T follicular helper cell (primary cell): ENCODE measurements around the gene KCTD14.
"Not testable (repeated sequence)": the region's sequence is repeated elsewhere in the genome, so short reads cannot be mapped to it uniquely, and the experiment has no call there.

Experiments
- DNase-seq: peaks from one replicate; pipeline ENCODE4 v3.0.0-alpha.2; 2020; ENCODE audit warnings: low read depth
- total RNA-seq, 2 experiments: gene quantifications; one replicate each; lab custom pipeline; 2026; lab: John Stamatoyannopoulos, UW

The KCTD14 gene, protein sequence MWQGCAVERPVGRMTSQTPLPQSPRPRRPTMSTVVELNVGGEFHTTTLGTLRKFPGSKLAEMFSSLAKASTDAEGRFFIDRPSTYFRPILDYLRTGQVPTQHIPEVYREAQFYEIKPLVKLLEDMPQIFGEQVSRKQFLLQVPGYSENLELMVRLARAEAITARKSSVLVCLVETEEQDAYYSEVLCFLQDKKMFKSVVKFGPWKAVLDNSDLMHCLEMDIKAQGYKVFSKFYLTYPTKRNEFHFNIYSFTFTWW
- 0.04 to 0.12 reads per million in 2 experiments for total RNA-seq

DNA sequence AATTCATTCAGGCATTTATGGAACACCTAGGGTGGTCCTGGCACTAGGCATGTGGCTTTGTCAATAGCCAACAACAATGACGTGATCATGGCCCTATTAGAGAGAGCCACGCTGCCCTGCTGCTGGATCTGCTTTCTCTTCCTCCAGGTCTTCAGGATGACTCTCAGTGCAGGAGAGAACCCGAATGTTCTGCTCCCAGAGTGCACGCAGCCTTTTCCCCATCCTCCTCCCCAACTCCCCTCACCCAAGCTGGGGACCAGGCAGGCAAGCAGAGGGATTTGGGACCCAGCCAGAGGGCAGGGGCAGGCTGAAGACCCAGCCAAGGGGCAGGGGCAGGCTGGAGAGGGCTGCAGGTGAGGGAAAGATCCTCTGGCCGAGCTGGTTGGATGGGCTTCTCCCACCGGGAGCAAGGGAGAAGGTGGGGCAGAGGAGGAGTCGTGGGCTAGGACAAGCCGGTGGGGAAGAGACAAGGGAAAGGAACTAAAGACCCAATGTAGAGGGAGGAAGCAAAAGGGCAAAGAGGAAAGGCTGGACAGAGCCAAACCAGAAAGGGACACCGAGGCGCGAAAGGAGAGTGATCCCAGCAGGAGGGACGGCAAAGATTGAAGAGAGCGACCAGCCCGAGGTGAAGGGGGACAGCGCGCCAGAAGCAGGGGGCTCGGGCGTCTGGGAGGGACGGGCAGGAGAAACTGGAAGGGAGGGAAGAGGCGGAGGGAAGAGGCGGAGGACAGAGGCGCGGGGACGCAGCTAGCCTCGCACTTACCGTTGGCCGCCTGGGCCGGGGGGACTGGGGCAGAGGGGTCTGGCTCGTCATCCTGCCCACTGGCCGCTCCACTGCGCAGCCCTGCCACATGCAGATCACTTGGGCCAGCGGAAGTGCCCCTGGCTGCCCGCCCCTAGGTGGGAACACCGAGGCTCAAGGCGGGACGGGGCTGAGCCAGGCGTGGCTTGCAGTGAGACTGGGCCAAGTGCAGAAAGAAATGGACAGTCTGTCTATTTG is at the start of gene KCTD14:
Gene KCTD14 (minus strand): TSS at position 880 of the 1,000 bp plus-strand sequence. CDS start 27 bp downstream, at position 853.
- DNase-seq = no peak

DNA sequence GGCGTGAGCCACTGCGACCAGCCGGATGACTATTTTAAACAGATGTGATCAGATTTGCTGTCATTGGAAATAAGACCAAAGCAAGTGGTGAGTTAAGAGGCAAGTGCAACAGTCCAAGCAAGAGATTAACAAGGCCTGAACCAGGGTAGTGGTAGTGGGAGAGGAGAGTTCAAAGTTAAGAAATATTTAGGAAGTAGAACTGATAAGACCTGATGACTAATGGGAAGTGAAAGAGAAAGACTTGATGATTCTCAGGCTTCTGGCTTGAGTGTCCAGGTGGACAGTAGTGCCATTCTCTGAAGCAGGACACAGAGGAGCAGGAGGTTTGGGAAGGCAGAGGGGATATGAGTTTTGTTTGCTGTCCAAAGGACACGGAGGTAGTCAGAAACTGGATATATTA is 49.4 kb upstream of the KCTD14 start:
- no peak for DNase-seq

DNA sequence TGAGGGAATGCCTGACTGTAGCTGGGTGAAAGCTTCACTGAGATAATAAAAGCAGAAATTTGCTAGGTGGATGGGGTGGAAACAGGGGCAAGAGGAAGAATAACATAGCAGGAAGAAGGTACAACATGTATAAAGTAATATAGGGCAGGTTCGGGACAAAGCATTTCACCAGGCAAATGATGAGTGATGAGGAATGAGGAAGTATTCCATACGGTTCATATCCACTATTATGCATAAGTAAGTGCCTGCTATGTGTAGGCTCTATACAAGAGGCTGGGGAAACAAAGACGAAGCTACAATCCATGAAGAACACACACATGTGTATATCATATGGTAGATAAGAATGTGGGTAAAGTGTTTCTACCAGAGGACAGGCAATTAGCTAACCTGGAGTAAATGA is 48.6 kb upstream of the KCTD14 start:
- DNase-seq = no peak

DNA sequence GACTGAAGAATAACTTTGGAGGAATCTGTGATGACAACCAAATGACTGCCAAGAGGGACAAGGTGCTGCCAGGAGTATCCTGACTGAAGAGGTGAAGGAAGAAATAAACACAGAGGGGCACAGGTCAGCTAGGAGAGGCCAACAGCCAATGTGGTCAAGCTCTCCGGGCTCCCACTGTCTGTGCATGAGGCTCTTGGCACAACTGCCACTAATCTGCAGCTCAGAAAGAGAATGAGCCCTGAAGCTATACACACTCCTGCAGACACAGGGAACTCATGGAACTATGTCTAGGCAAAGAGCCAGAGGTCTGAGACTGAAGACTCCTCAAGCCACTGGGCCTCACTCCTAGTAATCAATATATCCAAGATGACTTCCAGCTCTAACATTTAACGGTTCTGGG is 47.5 kb upstream of the KCTD14 start:
- no peak for DNase-seq

DNA sequence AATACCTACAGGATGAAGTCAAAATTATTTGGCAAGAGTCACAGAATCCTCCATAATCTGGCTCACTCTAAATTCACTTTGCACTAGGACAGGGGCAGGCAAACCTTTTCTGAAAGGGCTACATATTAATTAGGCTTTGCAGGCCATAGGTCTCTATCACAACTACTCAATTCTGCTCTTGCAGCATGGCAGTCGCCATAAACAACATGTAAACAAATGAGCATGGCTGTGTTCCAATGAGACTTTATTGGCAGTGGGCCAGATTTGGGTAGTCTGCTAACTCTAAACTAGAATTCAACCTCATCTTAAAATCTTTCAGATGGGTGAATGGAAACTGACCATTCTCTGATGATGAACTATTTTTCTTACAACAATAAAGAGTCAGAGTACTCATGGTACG is 46.4 kb upstream of the KCTD14 start:
- DNase-seq = no peak

DNA sequence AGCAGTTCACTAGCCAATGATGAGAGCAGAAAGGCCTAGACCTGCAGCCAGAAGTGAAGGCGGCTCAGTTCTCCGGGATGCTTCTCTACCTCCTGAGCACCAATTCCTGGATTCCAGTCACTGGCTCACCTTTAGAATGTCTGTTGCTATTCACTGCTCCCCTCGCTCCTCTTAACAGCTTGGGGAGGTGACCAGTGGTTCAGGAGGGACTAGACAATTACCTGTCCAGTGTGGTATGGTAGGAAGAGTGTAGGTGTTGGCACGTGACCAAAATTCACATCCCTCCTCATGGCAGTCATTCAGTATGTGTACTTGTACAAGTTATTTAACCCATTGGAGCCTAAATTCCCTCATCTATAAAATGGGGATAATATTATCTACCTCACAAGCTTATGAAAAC is 44.6 kb upstream of the KCTD14 start:
- no peak for DNase-seq

DNA sequence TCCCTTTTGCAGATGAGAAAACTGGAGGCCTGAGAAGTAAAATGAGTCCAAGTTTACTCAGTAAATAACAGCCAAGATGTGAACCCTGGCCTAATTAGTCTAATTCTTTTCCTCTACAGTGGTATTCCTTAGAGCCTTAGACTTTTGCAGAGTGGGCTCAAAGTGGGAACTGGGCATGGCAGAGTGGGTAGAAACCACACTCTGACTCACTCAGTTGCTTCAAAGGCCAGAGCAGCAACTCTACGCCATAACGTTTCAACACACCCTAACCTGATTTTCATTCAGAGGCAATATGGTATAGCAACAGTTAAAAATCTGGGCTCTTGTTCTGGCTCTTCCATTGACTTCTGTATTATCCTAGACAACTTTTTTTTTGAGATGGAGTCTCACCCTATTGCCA is 43.4 kb upstream of the KCTD14 start:
- no peak for DNase-seq

DNA sequence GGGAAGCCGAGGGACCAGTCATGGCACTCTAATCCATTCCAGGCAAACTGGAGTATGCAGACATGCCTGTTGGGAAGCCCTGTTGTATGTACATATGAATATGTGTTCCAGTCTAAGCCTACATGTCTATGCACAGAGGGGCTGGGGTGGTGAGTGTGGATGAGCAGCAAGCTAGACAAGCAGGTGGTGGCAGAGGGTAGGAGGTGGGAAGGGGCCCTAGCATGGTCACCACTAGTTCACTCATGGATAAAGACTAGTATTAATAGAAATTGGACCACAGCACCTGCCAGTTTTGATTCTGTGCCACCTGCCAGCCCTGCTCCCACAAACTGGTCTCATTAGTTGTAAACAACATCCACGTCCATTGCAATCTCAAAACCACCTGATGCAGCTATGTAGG is 42.1 kb upstream of the KCTD14 start:
- no peak for DNase-seq

DNA sequence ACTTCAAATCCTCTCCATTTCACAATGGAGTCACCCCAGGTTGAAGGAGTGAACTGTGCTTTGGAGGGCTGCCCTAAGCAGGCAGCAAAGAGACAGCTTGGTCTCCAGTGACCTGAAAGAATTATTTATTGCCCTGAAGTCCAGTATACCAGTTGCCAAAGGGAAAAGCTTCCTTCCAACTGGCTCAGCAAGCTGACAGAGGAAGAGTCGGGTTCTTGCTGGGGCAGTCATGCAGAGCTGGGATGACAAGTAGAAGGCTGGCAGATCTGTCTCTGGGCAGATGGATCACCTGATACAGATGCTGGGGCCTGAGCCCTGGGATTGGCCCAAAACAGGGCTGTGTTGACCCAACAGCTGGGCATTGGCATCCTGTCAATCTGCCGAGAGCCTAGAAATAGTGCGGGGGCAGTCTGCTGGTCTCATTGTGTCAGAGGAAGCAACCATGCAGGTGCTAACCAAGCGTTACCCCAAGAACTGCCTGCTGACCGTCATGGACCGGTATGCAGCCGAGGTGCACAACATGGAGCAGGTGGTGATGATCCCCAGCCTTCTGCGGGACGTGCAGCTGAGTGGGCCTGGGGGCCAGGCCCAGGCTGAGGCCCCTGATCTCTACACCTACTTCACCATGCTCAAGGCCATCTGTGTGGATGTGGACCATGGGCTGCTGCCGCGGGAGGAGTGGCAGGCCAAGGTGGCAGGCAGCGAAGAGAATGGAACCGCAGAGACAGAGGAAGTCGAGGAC is 40.5 kb upstream of the KCTD14 start, which contains the start of gene THRSP:
Gene THRSP (plus strand): TSS at position 422 of the 742 bp plus-strand sequence. CDS start 21 bp downstream, at position 443.
- no peak for DNase-seq

DNA sequence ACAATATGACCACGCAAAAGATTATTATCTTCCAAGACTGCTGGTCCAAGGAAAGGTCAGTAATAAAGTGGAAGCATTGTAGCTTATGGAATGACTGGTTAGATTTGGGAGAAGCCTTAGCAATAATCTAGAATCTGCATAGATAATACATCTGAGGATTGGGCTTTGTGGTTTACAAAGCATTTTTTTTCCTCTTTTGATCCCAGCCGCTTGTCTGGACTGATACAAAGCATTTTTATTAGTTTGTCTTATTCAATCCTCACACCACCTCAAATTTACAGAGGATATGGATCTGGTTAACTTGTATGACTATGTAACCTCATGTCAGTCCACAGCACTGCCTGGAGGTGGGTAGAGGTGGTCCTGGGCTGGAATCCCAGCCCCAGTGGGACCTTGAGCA is 39.6 kb upstream of the KCTD14 start:
- no peak for DNase-seq

DNA sequence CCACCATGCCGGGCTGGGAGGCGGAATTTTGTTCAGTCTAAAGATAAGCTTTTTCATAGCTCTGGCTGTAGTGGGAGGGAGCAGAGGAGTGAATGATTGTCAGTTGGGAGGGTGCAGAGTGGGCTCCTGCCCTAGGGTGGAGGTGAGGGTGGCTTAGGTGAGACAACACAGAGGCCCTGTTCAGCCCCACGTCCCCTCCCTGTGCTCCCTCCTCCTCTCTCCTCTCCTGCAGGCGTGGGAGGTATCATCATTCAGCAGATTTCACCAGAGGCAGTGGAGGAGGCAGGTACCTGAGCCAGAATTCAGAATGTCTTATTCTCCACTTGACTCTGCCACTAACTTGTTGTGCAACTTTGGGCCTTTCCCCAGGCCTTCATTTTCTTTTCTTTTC is 38.8 kb upstream of the KCTD14 start:
- no peak for DNase-seq

DNA sequence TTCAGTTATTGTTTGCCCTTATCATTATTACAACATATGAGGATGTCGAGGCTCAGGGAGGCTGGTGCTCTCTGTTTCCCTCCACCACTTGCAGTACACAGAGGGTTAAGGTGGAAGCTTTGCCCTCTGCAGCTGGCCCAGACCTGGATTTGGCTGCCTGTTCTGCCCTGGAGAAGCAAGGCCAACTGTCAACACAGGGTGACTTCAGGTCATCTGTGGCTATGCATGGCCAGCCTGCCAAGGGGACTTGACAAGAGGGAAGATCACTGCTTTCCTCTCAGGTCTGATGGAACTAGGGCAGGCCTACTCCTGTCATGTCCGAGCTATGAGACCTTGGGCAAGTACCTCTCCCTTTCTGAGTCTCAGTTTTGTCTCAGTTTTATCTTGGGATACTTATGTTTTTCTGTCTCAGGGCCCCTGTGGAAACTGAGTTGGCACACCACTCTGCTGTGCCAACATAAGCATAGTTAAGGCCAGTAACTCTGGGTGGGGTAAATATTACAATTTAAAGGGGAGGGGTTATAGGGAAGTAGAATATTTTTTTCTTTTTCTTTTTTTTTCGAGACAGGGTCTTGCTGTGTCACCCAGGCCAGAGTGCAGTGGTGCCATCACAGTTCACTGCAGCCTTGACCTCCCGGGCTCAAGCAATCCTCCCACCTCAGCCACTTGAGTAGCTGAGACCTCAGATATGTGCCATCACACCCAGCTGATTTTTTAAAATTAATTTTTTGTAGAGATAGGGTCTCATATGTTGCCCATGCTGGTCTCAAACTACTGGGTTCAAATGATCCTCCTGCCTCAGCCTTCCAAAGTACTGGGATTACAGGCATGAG is 38.2 kb upstream of the KCTD14 start:
- DNase-seq = no peak

DNA sequence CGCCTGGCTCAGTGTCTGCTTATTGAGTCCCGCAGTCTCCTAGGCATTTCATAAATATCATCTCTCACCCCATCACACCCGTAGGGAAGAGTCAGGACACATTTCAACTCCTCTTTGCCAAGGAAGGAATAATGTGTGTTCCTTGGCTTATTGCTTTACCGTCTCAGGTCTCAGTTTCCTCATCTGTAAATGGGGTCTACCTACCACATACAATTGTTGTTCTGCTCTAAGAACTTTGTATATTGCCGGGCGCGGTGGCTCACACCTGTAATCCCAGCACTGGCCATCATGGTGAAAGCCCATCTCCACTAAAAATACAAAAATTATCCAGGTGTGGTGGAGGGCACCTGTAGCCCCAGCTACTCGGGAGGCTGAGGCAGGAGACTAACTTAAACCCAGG is 37.5 kb upstream of the KCTD14 start:
- DNase-seq = no peak

DNA sequence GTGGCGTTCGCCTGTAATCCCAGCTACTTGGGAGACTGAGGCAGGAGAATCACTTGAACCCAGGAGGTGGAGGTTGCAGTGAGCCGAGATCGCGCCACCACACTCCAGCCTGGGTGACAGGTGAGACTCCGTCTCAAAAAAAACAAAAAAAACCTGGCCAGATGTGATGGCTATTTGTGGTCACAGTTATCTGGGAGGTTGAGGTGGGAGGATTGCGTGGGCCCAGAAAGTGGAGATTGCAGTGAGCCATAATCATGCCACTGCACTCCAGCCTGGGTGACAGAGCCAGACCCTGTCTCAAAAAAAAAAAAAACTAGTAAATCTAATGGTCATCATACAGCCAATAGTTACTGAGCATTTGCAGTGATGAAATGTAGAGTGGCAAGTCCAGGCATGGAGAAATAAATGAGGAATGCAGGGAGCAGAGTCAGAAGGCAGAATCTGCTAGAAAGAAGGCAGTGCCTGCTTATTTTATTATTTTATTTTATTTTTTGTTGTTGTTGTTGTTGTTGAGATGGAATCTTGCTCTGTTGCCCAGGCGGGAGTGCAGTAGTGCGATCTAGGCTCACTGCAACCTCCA is 36.8 kb upstream of the KCTD14 start:
- not testable (repeated sequence) for DNase-seq

DNA sequence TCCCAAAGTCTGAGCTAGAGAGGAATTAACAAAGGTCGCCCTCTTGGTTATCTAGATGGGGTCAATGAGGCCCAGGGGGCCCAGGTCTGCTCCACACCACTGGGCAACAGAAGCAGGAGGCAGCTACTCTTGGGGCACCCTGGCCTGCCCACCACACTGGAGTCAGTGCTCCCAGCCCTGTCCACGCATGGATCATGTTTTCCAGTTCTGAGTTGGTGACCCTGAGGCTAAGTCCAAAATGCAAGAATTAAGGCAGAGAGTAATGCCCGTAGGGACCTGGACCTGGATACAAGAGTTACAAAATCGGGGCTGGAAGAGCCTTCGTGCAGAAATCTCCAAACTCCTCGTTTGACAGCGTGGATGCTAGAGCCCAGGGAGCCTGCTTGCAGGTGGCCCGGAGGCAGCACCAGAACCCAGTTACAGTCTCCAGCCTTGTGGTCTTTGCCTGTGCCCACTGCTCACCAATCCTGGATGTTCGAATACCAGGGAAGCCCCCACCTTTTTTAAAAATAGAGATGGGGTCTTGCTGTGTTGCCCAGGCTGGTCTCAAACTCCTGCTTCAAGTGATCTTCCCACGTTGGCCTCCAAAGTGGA is 34.5 kb upstream of the KCTD14 start:
- no peak for DNase-seq

DNA sequence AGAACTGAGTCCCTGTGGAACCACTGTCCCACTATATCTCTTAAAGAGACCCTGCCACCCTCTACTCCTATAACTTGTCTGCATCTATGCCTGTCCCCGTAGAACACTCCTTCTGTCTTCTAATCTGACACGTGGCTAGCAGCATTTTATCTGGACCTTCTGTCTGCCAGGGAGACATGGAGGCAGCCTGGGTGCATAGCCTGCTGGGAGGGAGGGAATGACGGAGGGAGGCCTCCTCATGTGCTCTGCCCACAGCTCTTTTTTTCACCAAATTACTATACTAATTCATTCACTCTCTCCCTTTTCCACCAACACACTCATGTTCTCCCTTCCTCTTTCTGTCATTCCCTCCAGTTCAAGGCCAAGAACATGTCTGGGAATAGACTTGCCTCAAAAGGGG is 33.0 kb upstream of the KCTD14 start:
- no peak for DNase-seq

DNA sequence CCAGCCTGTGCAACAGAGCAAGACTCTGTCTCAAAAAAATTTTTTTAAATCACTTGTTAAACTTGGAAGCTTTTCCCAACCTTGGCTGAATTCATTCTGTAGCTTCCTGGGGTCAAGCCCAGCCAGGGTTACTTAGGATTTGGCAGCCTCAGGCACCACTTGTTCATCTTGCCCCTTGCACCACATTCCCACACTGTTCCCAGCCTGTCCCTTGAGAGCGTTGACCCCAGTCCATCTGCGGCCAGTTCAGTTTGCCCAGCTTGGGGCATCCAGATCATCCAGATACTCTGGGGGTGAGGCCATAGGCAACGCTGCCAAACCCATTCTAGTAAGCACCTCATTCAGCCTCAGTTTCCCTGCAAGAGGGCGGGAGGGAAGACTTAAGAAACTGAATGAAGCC is 31.9 kb upstream of the KCTD14 start:
- no peak for DNase-seq

DNA sequence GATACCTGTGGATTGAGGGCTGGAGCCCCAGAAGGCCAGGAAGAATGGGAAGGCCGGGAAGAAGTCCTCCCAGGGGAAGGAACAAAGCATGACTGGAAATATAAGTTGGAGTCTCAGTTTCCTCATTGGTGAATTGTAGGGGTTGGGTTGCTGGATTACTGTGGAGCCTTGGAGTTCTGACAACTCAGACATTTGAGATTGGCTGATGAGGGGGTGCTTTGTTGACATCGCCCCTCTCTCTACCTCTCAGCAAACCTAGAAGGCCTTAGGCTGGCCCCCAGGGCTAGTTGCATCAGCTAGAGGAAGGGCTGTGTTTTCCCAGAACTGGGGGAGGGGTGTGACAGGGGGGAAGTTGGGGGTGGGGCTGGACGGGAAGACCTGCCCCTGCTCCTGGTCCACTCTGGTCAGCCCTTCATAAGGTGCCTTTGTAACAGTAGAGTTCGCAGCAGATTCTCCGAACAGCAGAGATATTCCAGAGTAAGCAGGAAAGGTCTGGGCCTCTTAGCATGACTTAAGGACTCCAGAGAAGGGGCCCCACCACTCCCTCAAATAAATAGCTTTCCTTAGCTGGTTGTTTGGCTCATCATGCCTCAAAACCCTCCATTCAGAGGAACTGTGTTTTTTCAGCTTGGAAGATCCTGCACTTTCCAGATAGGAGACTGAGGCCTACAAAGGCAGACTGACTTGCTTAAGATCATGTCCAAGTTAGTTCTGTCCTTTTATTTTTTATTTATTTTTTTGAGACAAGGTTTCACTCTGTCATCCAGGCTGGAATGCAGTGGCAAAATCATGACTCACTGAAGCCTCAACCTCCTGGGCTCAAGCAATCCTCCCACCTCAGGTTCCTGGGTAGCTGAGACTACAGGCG is 28.1 kb upstream of the KCTD14 start:
- no peak for DNase-seq

DNA sequence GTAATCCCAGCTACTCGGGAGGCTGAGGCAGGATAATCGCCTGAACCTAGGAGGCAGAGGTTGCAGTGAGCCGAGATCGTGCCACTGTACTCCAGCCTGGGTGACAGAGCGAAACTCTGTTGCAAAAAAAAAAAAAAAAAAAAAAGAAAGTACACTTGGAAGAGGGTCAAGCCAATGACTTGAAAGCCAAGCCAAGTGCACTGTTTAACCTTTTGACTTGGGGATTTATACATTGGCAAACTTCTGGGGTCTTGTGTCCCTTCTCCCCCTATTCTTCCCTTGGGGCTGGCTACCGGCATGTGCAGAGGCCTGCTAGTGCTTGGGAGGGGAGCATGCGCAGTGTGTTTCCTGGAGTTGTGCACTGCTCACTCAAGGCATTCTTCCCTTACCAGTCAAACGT is 26.3 kb upstream of the KCTD14 start:
- DNase-seq = no peak

DNA sequence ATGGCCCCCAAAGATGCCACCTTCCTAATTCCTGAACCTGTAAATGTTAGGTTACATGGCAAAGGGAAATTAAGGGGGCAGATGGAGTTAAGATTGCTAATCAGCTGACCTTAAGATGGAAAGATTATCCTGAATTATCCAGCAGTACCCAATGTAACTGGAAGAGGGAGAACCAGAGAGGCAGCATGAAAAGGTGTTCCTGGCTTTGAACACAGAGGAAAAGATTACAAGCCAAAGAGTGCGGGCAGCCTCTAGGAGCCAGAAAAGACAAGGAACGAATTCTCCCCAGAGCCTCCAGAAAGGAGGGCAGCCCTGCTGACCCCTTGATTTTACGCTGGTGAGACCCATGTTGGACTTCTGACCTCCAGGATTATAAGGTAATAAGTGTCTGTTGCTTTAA is 25.5 kb upstream of the KCTD14 start:
- no peak for DNase-seq
